ENCODE data around the gene PSMA5. TPM values are rescaled to one million over a fixed set of nuclear protein-coding genes. Genes with fewer than 3 reads are reported as not detected.

Gene PSMA5
- total and polyA plus RNA-seq, 2 of the 13 experiments (the other 11 are each of a cell fraction or from before 2014, with no cell fraction given) = 140 to 169 TPM

DNA sequence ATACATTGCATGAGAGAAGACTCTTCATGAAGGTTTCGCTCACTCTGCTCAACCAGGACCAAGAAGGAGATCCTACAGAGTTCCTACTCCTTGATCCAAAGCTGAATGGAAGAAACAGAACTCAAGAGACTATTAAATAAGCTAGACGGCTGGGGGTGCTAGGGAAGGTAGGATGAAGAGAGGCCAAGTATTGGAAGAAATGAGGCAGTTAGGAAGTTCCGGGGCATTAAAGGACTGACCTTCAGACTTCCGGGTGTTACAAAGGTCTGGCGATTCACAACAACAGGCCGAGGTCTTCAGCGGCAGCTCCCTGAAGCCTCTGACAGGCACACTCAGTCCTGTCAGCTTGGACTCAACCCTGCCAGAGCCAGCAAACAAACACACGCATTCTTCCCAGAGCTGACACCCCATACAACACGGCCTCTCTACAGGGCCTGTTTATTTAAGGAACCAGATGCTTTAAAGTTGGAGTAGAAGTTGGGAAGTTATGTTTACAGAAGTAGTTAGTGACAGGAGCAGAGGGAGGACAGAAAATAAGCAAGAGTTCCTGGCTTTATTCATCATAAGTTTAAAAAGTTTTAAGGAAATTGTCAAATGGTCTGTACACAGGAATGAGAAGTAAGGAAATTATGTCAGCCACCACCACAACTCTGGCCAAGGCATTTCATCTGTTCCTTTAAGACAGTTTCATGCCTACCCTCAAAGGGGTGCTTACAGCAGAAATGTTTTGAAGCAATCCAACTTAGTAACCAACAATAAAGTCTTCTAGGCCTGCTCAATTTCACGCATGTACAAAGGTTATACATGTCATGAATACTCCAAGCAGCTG lies 33.2 kb downstream of the PSMA5 start (continued):
- TF ChIP-seq, protein P1, sequence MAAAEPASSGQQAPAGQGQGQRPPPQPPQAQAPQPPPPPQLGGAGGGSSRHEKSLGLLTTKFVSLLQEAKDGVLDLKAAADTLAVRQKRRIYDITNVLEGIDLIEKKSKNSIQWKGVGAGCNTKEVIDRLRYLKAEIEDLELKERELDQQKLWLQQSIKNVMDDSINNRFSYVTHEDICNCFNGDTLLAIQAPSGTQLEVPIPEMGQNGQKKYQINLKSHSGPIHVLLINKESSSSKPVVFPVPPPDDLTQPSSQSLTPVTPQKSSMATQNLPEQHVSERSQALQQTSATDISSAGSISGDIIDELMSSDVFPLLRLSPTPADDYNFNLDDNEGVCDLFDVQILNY (CRISPR knock-in tag; conservative IDR thresholded peaks at IDR 0.05) = no peak
- no peak for TF ChIP-seq MLLT10 (CRISPR knock-in tag; IDR thresholded peaks at IDR 0.05)
- TF ChIP-seq HDAC6 (IDR thresholded peaks at IDR 0.05; ENCODE audit: low read depth, low read length) = no peak
- no peak for TF ChIP-seq ZNF33A (CRISPR knock-in tag; IDR thresholded peaks at IDR 0.05; ENCODE audit: borderline replicate concordance)
- peak; percentile 99 for TF ChIP-seq MEIS2 (CRISPR knock-in tag; IDR thresholded peaks at IDR 0.05)
- no peak for TF ChIP-seq SRY (CRISPR knock-in tag; IDR thresholded peaks at IDR 0.05)
- TF ChIP-seq PCBP2 (optimal IDR thresholded peaks at IDR 0.05; ENCODE audit: low read depth, low read length, poor library complexity, severe bottlenecking) = no peak
- no peak for TF ChIP-seq KLF15 (CRISPR knock-in tag; IDR thresholded peaks at IDR 0.05; ENCODE audit: borderline replicate concordance)
- no peak for TF ChIP-seq SYNCRIP (IDR thresholded peaks at IDR 0.05; ENCODE audit: insufficient read depth, low read depth, low read length)
- TF ChIP-seq RAD21 (CRISPR knock-in tag; IDR thresholded peaks at IDR 0.05) = 0 out of 2 replicates have a peak, but pooled peaks have one; percentile 22
- peak; percentile 77; the same call in 1 of the 2 replicates for TF ChIP-seq MXD4 (CRISPR knock-in tag; IDR thresholded peaks at IDR 0.05)
- TF ChIP-seq ISX (CRISPR knock-in tag; conservative IDR thresholded peaks at IDR 0.05) = no peak
- TF ChIP-seq FOXM1 (CRISPR knock-in tag; IDR thresholded peaks at IDR 0.05) = no peak
- no peak for TF ChIP-seq ZNF839 (CRISPR knock-in tag; IDR thresholded peaks at IDR 0.05; ENCODE audit: borderline replicate concordance)
- TF ChIP-seq, protein P2, sequence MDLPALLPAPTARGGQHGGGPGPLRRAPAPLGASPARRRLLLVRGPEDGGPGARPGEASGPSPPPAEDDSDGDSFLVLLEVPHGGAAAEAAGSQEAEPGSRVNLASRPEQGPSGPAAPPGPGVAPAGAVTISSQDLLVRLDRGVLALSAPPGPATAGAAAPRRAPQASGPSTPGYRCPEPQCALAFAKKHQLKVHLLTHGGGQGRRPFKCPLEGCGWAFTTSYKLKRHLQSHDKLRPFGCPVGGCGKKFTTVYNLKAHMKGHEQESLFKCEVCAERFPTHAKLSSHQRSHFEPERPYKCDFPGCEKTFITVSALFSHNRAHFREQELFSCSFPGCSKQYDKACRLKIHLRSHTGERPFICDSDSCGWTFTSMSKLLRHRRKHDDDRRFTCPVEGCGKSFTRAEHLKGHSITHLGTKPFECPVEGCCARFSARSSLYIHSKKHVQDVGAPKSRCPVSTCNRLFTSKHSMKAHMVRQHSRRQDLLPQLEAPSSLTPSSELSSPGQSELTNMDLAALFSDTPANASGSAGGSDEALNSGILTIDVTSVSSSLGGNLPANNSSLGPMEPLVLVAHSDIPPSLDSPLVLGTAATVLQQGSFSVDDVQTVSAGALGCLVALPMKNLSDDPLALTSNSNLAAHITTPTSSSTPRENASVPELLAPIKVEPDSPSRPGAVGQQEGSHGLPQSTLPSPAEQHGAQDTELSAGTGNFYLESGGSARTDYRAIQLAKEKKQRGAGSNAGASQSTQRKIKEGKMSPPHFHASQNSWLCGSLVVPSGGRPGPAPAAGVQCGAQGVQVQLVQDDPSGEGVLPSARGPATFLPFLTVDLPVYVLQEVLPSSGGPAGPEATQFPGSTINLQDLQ (CRISPR knock-in tag; IDR thresholded peaks at IDR 0.05) = no peak
- peak; percentile 86; the same call in 1 of the 2 replicates for TF ChIP-seq CBX5 (CRISPR knock-in tag; IDR thresholded peaks at IDR 0.05; ENCODE audit: borderline replicate concordance)
- TF ChIP-seq, protein P3, sequence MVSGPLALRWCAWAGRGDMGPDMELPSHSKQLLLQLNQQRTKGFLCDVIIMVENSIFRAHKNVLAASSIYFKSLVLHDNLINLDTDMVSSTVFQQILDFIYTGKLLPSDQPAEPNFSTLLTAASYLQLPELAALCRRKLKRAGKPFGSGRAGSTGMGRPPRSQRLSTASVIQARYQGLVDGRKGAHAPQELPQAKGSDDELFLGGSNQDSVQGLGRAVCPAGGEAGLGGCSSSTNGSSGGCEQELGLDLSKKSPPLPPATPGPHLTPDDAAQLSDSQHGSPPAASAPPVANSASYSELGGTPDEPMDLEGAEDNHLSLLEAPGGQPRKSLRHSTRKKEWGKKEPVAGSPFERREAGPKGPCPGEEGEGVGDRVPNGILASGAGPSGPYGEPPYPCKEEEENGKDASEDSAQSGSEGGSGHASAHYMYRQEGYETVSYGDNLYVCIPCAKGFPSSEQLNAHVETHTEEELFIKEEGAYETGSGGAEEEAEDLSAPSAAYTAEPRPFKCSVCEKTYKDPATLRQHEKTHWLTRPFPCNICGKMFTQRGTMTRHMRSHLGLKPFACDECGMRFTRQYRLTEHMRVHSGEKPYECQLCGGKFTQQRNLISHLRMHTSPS (CRISPR knock-in tag; IDR thresholded peaks at IDR 0.05; ENCODE audit: low read depth) = peak; percentile 32; the same call in 1 of the 2 replicates
- no peak; the same call in 1 of the 2 replicates for TF ChIP-seq ZNF775 (CRISPR knock-in tag; IDR thresholded peaks at IDR 0.05; ENCODE audit: borderline replicate concordance)
- peak; percentile 98 for TF ChIP-seq SIN3A (IDR thresholded peaks at IDR 0.05; ENCODE audit: borderline replicate concordance, low read depth, low read length)
- peak; percentile 74; the same call in 1 of the 2 replicates for TF ChIP-seq CCDC6 (CRISPR knock-in tag; IDR thresholded peaks at IDR 0.05)
- peak; percentile 94 for TF ChIP-seq ASH2L (IDR thresholded peaks at IDR 0.05; ENCODE audit: insufficient read length, low read depth, low read length)
- no peak for TF ChIP-seq WIZ (CRISPR knock-in tag; IDR thresholded peaks at IDR 0.05)
- peak; percentile 90 for TF ChIP-seq HMG20A (CRISPR knock-in tag; IDR thresholded peaks at IDR 0.05; ENCODE audit: borderline replicate concordance)
- TF ChIP-seq HCFC1 (IDR thresholded peaks at IDR 0.05; ENCODE audit: low read depth, low read length) = no peak; the same call in 1 of the 2 replicates
- TF ChIP-seq MAFK (conservative IDR thresholded peaks at IDR 0.05 in 1 of 2, IDR thresholded peaks at IDR 0.05 in 1 of 2; ENCODE audit: low read length in 2 of 2) = no peak
